CD14-positive monocyte (primary cell): ENCODE data around the gene MYO5C. TPM values are rescaled to one million over a fixed set of nuclear protein-coding genes. Genes with fewer than 3 reads are reported as not detected.

ENCODE experiments used
- DNase-seq, 3 donors: peaks; one replicate each; pipeline ENCODE4 v3.0.0-alpha.2; 2011 to 2022
- H2AFZ ChIP-seq: 2 replicates; pipeline ENCODE4 v1.6.0; 2012; ENCODE audit warnings: mild to moderate bottlenecking, low read depth, low read length, inconsistent platforms; ENCODE audit not compliant: insufficient read depth, poor library complexity, severe bottlenecking
- H3K27ac ChIP-seq, 2 donors: 1 replicate in 1 of 2; 2 replicates in 1 of 2; pipeline ENCODE4 v1.5.1; 2012 to 2013; ENCODE audit warnings: low read length in 2 of 2, control low read depth in 1 of 2, inconsistent platforms in 1 of 2, low read depth in 1 of 2, mild to moderate bottlenecking in 1 of 2
- H3K27me3 ChIP-seq, 2 donors: one replicate each; pipeline versions ENCODE4 v1.6.0 to v1.6.1; 2011 to 2013; ENCODE audit warnings: low read length in 2 of 2; ENCODE audit not compliant: control insufficient read depth in 2 of 2, insufficient read depth in 2 of 2
- H3K36me3 ChIP-seq, 2 donors: replicated peaks in 1 of 2; 1 replicate in 1 of 2; 2 replicates in 1 of 2; pipeline versions ENCODE4 v1.5.1 to v1.6.1; 2012 to 2013; ENCODE audit warnings: low read length in 2 of 2, control low read depth in 1 of 2, inconsistent platforms in 1 of 2, mild to moderate bottlenecking in 1 of 2; ENCODE audit not compliant: insufficient read depth in 2 of 2, control insufficient read depth in 1 of 2
- H3K4me1 ChIP-seq, 2 donors: 1 replicate in 1 of 2; 2 replicates in 1 of 2; pipeline versions ENCODE4 v1.5.1 to v1.6.1; 2012 to 2013; ENCODE audit warnings: low read length in 2 of 2, control low read depth in 1 of 2, inconsistent platforms in 1 of 2, mild to moderate bottlenecking in 1 of 2, moderate library complexity in 1 of 2; ENCODE audit not compliant: insufficient read depth in 2 of 2, control insufficient read depth in 1 of 2
- H3K4me2 ChIP-seq: replicated peaks from 2 replicates; pipeline ENCODE3; 2012; ENCODE audit warnings: low read length, moderate library complexity, mild to moderate bottlenecking; ENCODE audit not compliant: poor library complexity, severe bottlenecking; ENCODE audit errors: extremely low read depth
- H3K4me3 ChIP-seq, 3 experiments: fragments of 200-600 bp in 1 of 3; sonication (generic) in 1 of 3; replicated peaks in 1 of 3; 1 replicate in 2 of 3; 2 replicates in 1 of 3; pipeline ENCODE4 v1.5.1; 2011 to 2013; ENCODE audit warnings: low read length in 3 of 3, mild to moderate bottlenecking in 3 of 3, control low read depth in 2 of 3, low read depth in 2 of 3, inconsistent platforms in 1 of 3, moderate library complexity in 1 of 3
- H3K79me2 ChIP-seq: 2 replicates; pipeline ENCODE4 v1.6.0; 2012; ENCODE audit warnings: mild to moderate bottlenecking, control low read depth, inconsistent platforms, low read length, moderate library complexity; ENCODE audit not compliant: insufficient read depth
- H3K9ac ChIP-seq: 2 replicates; pipeline ENCODE4 v1.6.0; 2017; ENCODE audit warnings: low read length, mild to moderate bottlenecking; ENCODE audit not compliant: insufficient read depth, poor library complexity, severe bottlenecking
- H3K9me3 ChIP-seq, 2 donors: replicated peaks in 1 of 2; 1 replicate in 1 of 2; 2 replicates in 1 of 2; pipeline versions ENCODE4 v1.5.1 to v1.6.1; 2012 to 2013; ENCODE audit warnings: low read length in 2 of 2, control low read depth in 1 of 2; ENCODE audit not compliant: control insufficient read depth in 1 of 2, insufficient read depth in 1 of 2
- H4K20me1 ChIP-seq: 2 replicates; pipeline ENCODE4 v1.6.0; 2012; ENCODE audit warnings: mild to moderate bottlenecking, low read length, control low read depth, moderate library complexity; ENCODE audit not compliant: insufficient read depth
- H3K27ac Mint-ChIP-seq, 7 donors: one replicate each; pipeline ENCODE4 v1.8.0; 2020; ENCODE audit warnings: mild to moderate bottlenecking in 7 of 7, mixed read lengths in 7 of 7, moderate library complexity in 6 of 7, inconsistent platforms in 2 of 7
- H3K27me3 Mint-ChIP-seq, 3 donors: one replicate each; pipeline ENCODE4 v1.8.0; 2021 to 2022; ENCODE audit warnings: low read depth in 3 of 3, mild to moderate bottlenecking in 3 of 3, mixed read lengths in 3 of 3, moderate library complexity in 3 of 3, inconsistent platforms in 1 of 3
- H3K36me3 Mint-ChIP-seq, 2 donors: one replicate each; pipeline ENCODE4 v1.8.0; 2020; ENCODE audit warnings: mixed read lengths in 2 of 2, inconsistent platforms in 1 of 2, mild to moderate bottlenecking in 1 of 2
- H3K4me1 Mint-ChIP-seq: one replicate; pipeline ENCODE4 v1.8.0; 2020; ENCODE audit warnings: mild to moderate bottlenecking, mixed read lengths
- H3K4me3 Mint-ChIP-seq, 2 donors: one replicate each; pipeline ENCODE4 v1.8.0; 2020; ENCODE audit warnings: mild to moderate bottlenecking in 2 of 2, mixed read lengths in 2 of 2, moderate library complexity in 1 of 2
- H3K9me3 Mint-ChIP-seq, 7 donors: one replicate each; pipeline ENCODE4 v1.8.0; 2020 to 2022; ENCODE audit warnings: mixed read lengths in 7 of 7, mild to moderate bottlenecking in 6 of 7, moderate library complexity in 6 of 7, inconsistent platforms in 2 of 7
- CTCF ChIP-seq: fragments of 200-600 bp; IDR thresholded peaks from one replicate; pipeline ENCODE4 v1.8.0; 2022; ENCODE audit warnings: antibody characterized with exemption, mild to moderate bottlenecking
- WGBS: methylation state at CpG from one replicate; pipeline ENCODE4 v1.1.5; 2013; ENCODE audit warnings: missing lambda C conversion rate; ENCODE audit not compliant: insufficient coverage; 5-methylcytosine and 5-hydroxymethylcytosine counted together
- intact Hi-C, 2 donors: fragments of 100-400 bp; cut with micrococcal nuclease; formaldehyde crosslinking; loops; one replicate each; pipeline versions ENCODE4 v1.15.0 to v1.15.1; 2023
- polyA plus RNA-seq, 3 donors: library from polyadenylated mRNA; depleted of rRNA in 1 of 3; unstranded in 2 of 3; stranded (reverse) in 1 of 3; fragments of 300-500 nt in 2 of 3; fragments of >200 nt in 1 of 3; fragmentation: Illumina TruSeq in 2 of 3; gene quantifications; 1 replicate in 2 of 3; 2 replicates in 1 of 3; pipeline ENCODE4 v1.2.3, GENCODE V29; 2012 to 2021

The MYO5C gene
- polyA plus RNA-seq, 3 donors, result 0.20 TPM; not detected in 2

DNA sequence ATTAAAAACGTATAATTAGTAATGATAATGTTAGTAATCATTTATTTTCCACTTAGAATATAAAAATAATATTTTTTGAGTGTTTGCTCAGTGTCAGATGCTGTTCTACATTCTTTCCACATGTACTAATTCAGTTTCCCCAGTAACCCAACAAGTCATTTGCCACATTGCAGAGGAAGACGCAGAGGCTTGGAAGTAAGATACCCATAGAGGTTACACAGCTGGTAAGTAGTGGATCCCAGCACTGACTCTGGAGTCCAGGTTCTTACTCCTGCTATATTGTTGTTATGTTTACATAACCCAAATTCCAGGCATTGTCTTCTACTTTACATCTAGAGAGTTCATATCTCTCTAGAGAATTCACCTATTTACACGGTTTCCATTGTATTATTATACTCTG is 48.2 kb upstream of the MYO5C start:
- no peak for DNase-seq
- Histone ChIP-seq H2AFZ (no peak overlapping the region), H3K27me3 (no peaks in the 10 kb centered on the region), H3K27ac (no peak overlapping the region), H3K79me2 (no peaks in the 10 kb centered on the region), H3K9me3 (no peaks in the 10 kb centered on the region), H4K20me1 (peaks cover 6% of the 10 kb centered on the region), H3K4me1 (no peaks in the 10 kb centered on the region), H3K4me2 (no peak overlapping the region), H3K9ac (no peak overlapping the region), H3K4me3 (no peak overlapping the region), H3K36me3 (peaks cover 73 to 94% of the 10 kb centered on the region in 2 donors)
- Mint-ChIP-seq H3K4me1 (no peaks in the 10 kb centered on the region), H3K27me3 (no peaks in the 10 kb centered on the region), H3K27ac (no peak overlapping the region), H3K9me3 (no peaks in the 10 kb centered on the region), H3K4me3 (no peak overlapping the region), H3K36me3 (peaks cover 71 to 78% of the 10 kb centered on the region in 2 donors)
- no peak for TF ChIP-seq CTCF
- intact Hi-C loops, result no loop called here
- 100% methylated on average over 1 of the region's 3 CpGs for WGBS

DNA sequence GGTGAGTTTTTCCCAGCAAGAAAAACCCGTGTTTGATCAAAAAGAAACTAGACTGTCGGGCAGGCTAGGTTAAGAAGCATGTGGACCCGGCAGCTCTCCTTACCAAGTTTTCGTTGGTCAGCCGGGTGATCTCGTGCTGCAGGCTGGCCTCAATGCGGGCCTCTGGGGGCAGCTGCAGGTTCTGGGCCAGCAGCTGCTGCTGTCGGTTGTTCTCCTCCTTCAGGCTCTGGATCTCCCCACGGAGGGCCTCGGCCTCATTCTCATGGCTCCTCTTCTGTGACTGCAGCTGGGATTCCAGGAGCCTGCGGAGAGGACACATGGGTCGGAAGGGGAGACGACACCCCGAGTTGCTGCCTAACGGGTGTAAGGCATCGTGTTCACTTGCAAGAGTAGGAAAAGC is 44.5 kb upstream of the MYO5C start:
- H3K36me3 Mint-ChIP-seq, result peaks cover 73 to 81% of the 10 kb centered on the region in 2 donors

More for the DNA sequence above, 44.5 kb upstream of the MYO5C start:
- no peak for TF ChIP-seq CTCF
- H3K4me2 ChIP-seq, result no peak overlapping the region
- H2AFZ ChIP-seq, result no peak overlapping the region
- no peaks in the 10 kb centered on the region for H3K9me3 ChIP-seq
- intact Hi-C loops, result no loop called here
- WGBS, result over 99% methylated on average over 16 of the region's 16 CpGs
- no peaks in the 10 kb centered on the region for H3K27me3 Mint-ChIP-seq
- no peaks in the 10 kb centered on the region for H3K27me3 ChIP-seq
- peaks cover 6% of the 10 kb centered on the region for H4K20me1 ChIP-seq
- H3K79me2 ChIP-seq, result no peaks in the 10 kb centered on the region
- peaks cover 69 to 95% of the 10 kb centered on the region in 2 donors for H3K36me3 ChIP-seq
- no peaks in the 10 kb centered on the region for H3K4me1 Mint-ChIP-seq
- H3K4me3 Mint-ChIP-seq, result no peak overlapping the region
- no peak overlapping the region for H3K27ac Mint-ChIP-seq
- no peaks in the 10 kb centered on the region for H3K4me1 ChIP-seq
- no peak overlapping the region for H3K9ac ChIP-seq
- DNase-seq, result no peak
- no peak overlapping the region for H3K4me3 ChIP-seq
- no peak overlapping the region for H3K27ac ChIP-seq
- H3K9me3 Mint-ChIP-seq, result no peaks in the 10 kb centered on the region
